ENCODE data around the gene ETFRF1.

DNA sequence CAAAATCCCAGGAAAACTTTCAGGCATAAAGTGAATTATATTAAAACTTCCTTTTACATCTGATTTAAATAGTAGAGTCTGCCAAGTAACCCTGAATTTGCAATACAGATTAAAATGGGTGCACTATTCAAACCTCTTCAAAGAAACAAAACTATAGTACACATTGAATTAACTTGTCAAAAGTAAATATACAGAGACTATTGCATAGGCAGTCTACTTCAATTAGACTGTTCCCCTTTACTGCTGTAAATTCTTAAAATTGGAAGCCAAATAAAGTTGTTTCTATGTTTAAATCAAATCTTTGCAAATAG, 48.6 kb downstream of the ETFRF1 start:
- TF ChIP-seq POLR2AphosphoS5 (IDR thresholded peaks at IDR 0.05; ENCODE audit: low read depth, low read length) (no peak), POLR2A (IDR thresholded peaks at IDR 0.05; ENCODE audit: low read depth, low read length) (no peak), TAF1 (IDR thresholded peaks at IDR 0.05; ENCODE audit: borderline replicate concordance, low read depth, low read length) (no peak)
